ENCODE measurements around the gene RPS18. TPM values are rescaled to one million over a fixed set of nuclear protein-coding genes. Genes with fewer than 3 reads are reported as not detected.

RPS18 gene
- total and polyA plus RNA-seq, 10 of the 15 experiments (the other 5 are each of a cell fraction or from before 2014, with no cell fraction given): 4,228 to 20,828 (median 7,406) TPM

GRCh38 chr6:33248932-33249731, 22.7 kb upstream of the RPS18 start (continued):
- TF ChIP-seq SMAD1 (IDR thresholded peaks at IDR 0.05; ENCODE audit: low read depth, partially characterized antibody) (peak; percentile 20), EED (IDR thresholded peaks at IDR 0.05; ENCODE audit: low read depth) (no peak), NFXL1 (IDR thresholded peaks at IDR 0.05; ENCODE audit: borderline replicate concordance) (no peak), RAD21 (IDR thresholded peaks at IDR 0.05; ENCODE audit: insufficient read depth, low read depth, low read length) (no peak), BCL3 (IDR thresholded peaks at IDR 0.05; ENCODE audit: borderline replicate concordance, insufficient read depth, low read depth, low read length, poor library complexity, severe bottlenecking) (peak; percentile 26), SMC3 (IDR thresholded peaks at IDR 0.05; ENCODE audit: borderline replicate concordance, low read length) (no peak), TBL1XR1 (IDR thresholded peaks at IDR 0.05; ENCODE audit: low read depth, low read length) (peak; percentile 13; the same call in 1 of the 2 replicates), MYC (IDR thresholded peaks at IDR 0.05; ENCODE audit: insufficient read depth, insufficient read length, insufficient replicate concordance, low read length, severe bottlenecking) (peak; percentile 27), BMI1 (IDR thresholded peaks at IDR 0.05; ENCODE audit: borderline replicate concordance) (no peak), ZBTB11 (CRISPR knock-in tag; IDR thresholded peaks at IDR 0.05) (no peak), BACH1 (IDR thresholded peaks at IDR 0.05; ENCODE audit: borderline replicate concordance) (peak; percentile 69; the same call in 1 of the 2 replicates), GABPA (IDR thresholded peaks at IDR 0.05; ENCODE audit: low read depth) (peak; percentile 70; the same call in 1 of the 2 replicates), SPI1 (IDR thresholded peaks at IDR 0.05; ENCODE audit: borderline replicate concordance, insufficient read depth, low read depth, low read length) (0 out of 2 replicates have a peak, but pooled peaks have one; percentile 16), BHLHE40 (IDR thresholded peaks at IDR 0.05; ENCODE audit: borderline replicate concordance in 1 of 2, low read depth in 2 of 2, low read length in 1 of 2) (peak; percentile 6 to 59; a peak in 1 of 4 replicates), CTCF (IDR thresholded peaks at IDR 0.05 in 2 of 3, conservative IDR thresholded peaks at IDR 0.05 in 1 of 3; ENCODE audit: control insufficient read depth in 2 of 3, extremely low read depth in 1 of 3, insufficient read depth in 1 of 3, low read depth in 3 of 3, low read length in 3 of 3) (peak in 2 of 3 experiments; percentile 7 to 28; a peak in 2 of 6 replicates), ZBTB4 (CRISPR knock-in tag; IDR thresholded peaks at IDR 0.05) (no peak), FOXK2 (IDR thresholded peaks at IDR 0.05) (no peak)
